PC-9 (cell line): ENCODE results near the gene TREX2.

Experiments used
- CTCF ChIP-seq: fragments of 200-600 bp; sonication (generic); conservative IDR thresholded peaks from 2 replicates; pipeline ENCODE4 v1.6.1; 2017; ENCODE audit warnings: mixed run types, antibody characterized with exemption, mild to moderate bottlenecking, moderate library complexity
- EZH2 ChIP-seq: fragments of 200-600 bp; sonication (generic); IDR thresholded peaks from 2 replicates; pipeline ENCODE4 v1.8.0; 2017; ENCODE audit warnings: antibody characterized with exemption, low read depth

- no peak for TF ChIP-seq CTCF
- no peak for TF ChIP-seq EZH2
These were observed 3.9 kb downstream of the TREX2 start for GRCh38 chrX:153441981-153442380.
